Skin epidermis (tissue), 12 donors: Measurements from ENCODE around the gene CKB.

Experiments
- H3K27ac ChIP-seq, 21 experiments: fragments of 200-600 bp; sonication (generic) in 11 of 21; one replicate each; pipeline ENCODE4 v1.5.0; 2020; ENCODE audit warnings: mild to moderate bottlenecking in 3 of 21, inconsistent platforms in 2 of 21, moderate library complexity in 2 of 21
- H3K4me3 ChIP-seq, 7 experiments: fragments of 200-600 bp; sonication (generic) in 2 of 7; one replicate each; pipeline ENCODE4 v1.5.0; 2020; ENCODE audit warnings: inconsistent platforms in 2 of 7, mild to moderate bottlenecking in 2 of 7, moderate library complexity in 1 of 7

Gene CKB

GRCh38 chr14:103501041-103501870 lies 21.4 kb downstream of the CKB start:
- H3K27ac ChIP-seq, result peak overlapping the region in 1 of 21 experiments; percentile 3
- no peak overlapping the region for H3K4me3 ChIP-seq

- Histone ChIP-seq H3K4me3 (no peak overlapping the region), H3K27ac (peak overlapping the region in 3 of 21 experiments; percentile 10 to 57 (median 49))
Measured at GRCh38 chr14:103500148-103500990, 22.3 kb downstream of the CKB start.

- no peak overlapping the region for H3K4me3 ChIP-seq
- H3K27ac ChIP-seq, result no peak overlapping the region
Measured at GRCh38 chr14:103499709-103500108, 22.9 kb downstream of the CKB start.

- no peak overlapping the region for H3K4me3 ChIP-seq
- no peak overlapping the region for H3K27ac ChIP-seq
Measured at GRCh38 chr14:103496776-103497175, 25.9 kb downstream of the CKB start.

- Histone ChIP-seq H3K4me3 (no peak overlapping the region), H3K27ac (peak overlapping the region in 1 of 21 experiments; percentile 54)
Measured at GRCh38 chr14:103495854-103496253, 26.8 kb downstream of the CKB start.

GRCh38 chr14:103492156-103492925 lies 30.3 kb downstream of the CKB start:
- H3K27ac ChIP-seq, result peak overlapping the region in 8 of 21 experiments; percentile 7 to 64 (median 28)
- no peak overlapping the region for H3K4me3 ChIP-seq

GRCh38 chr14:103491691-103492090 lies 30.9 kb downstream of the CKB start:
- Histone ChIP-seq H3K4me3 (no peak overlapping the region), H3K27ac (peak overlapping the region in 6 of 21 experiments; percentile 4 to 64 (median 36))

- no peak overlapping the region for H3K27ac ChIP-seq
Measured at GRCh38 chr14:103489621-103490020, 33.0 kb downstream of the CKB start.

GRCh38 chr14:103488960-103489359 lies 33.7 kb downstream of the CKB start:
- Histone ChIP-seq H3K4me3 (no peak overlapping the region), H3K27ac (no peak overlapping the region)

More at GRCh38 chr14:103489621-103490020, 33.0 kb downstream of the CKB start:
- H3K4me3 ChIP-seq, result no peak overlapping the region

GRCh38 chr14:103488071-103488470 lies 34.6 kb downstream of the CKB start:
- no peak overlapping the region for H3K27ac ChIP-seq
- H3K4me3 ChIP-seq, result no peak overlapping the region

GRCh38 chr14:103485504-103485903 lies 37.1 kb downstream of the CKB start:
- Histone ChIP-seq H3K27ac (no peak overlapping the region), H3K4me3 (no peak overlapping the region)

GRCh38 chr14:103483600-103483999 lies 39.0 kb downstream of the CKB start:
- H3K27ac ChIP-seq, result no peak overlapping the region

GRCh38 chr14:103480595-103480994 lies 42.0 kb downstream of the CKB start:
- no peak overlapping the region for H3K27ac ChIP-seq

More at GRCh38 chr14:103483600-103483999, 39.0 kb downstream of the CKB start:
- H3K4me3 ChIP-seq, result no peak overlapping the region

GRCh38 chr14:103476631-103477030 lies 46.0 kb downstream of the CKB start:
- Histone ChIP-seq H3K4me3 (no peak overlapping the region), H3K27ac (no peak overlapping the region)

More at GRCh38 chr14:103480595-103480994, 42.0 kb downstream of the CKB start:
- no peak overlapping the region for H3K4me3 ChIP-seq

- H3K4me3 ChIP-seq, result no peak overlapping the region
- H3K27ac ChIP-seq, result no peak overlapping the region
Measured at GRCh38 chr14:103476065-103476464, 46.6 kb downstream of the CKB start.

- no peak overlapping the region for H3K4me3 ChIP-seq
Measured at GRCh38 chr14:103474893-103475292, 47.7 kb downstream of the CKB start.

GRCh38 chr14:103472939-103473338 lies 49.7 kb downstream of the CKB start:
- Histone ChIP-seq H3K27ac (no peak overlapping the region), H3K4me3 (no peak overlapping the region)

More at GRCh38 chr14:103474893-103475292, 47.7 kb downstream of the CKB start:
- no peak overlapping the region for H3K27ac ChIP-seq
